GM19438 (cell line): ENCODE results near the gene KLHL15.
"Not testable (repeated sequence)": the region's sequence is repeated elsewhere in the genome, so short reads cannot be mapped to it uniquely, and the experiment has no call there.

Experiments used
- ATAC-seq: cut with Tn5 transposase; IDR thresholded peaks from one replicate; pipeline ENCODE4 v1.9.1; 2021; ENCODE audit warnings: low read depth; ENCODE audit not compliant: unreplicated experiment

Gene KLHL15

GRCh38 chrX:24027086-24027485, at the start of gene KLHL15:
Gene KLHL15, minus strand, starts transcription at chrX:24027186. Its CDS starts 20,493 bp downstream, at chrX:24006693.
- no peak for ATAC-seq

- ATAC-seq = no peak
Measured at GRCh38 chrX:24069877-24070276, 42.9 kb upstream of the KLHL15 start.

- ATAC-seq = no peak
Measured at GRCh38 chrX:24063488-24063887, 36.5 kb upstream of the KLHL15 start.

GRCh38 chrX:24055043-24055356, 28.0 kb upstream of the KLHL15 start:
- ATAC-seq = peak; percentile 9

GRCh38 chrX:24054182-24055042, 27.4 kb upstream of the KLHL15 start, which contains the start of gene EIF2S3:
Gene EIF2S3, plus strand, starts transcription at chrX:24054956. Its CDS starts 13 bp downstream, at chrX:24054969.
- ATAC-seq = peak; percentile 87

- not testable (repeated sequence) for ATAC-seq
Measured at GRCh38 chrX:24050522-24051318, 23.7 kb upstream of the KLHL15 start.

- not testable (repeated sequence) for ATAC-seq
Measured at GRCh38 chrX:24049643-24050042, 22.7 kb upstream of the KLHL15 start.

GRCh38 chrX:24046060-24046459, 19.1 kb upstream of the KLHL15 start:
- ATAC-seq = not testable (repeated sequence)

- no peak for ATAC-seq
Measured at GRCh38 chrX:24037729-24038128, 10.7 kb upstream of the KLHL15 start.

- ATAC-seq = no peak
Measured at GRCh38 chrX:24034485-24034884, 7.5 kb upstream of the KLHL15 start.

- no peak for ATAC-seq
Measured at GRCh38 chrX:24030597-24030996, 3.6 kb upstream of the KLHL15 start.

- no peak for ATAC-seq
Measured at GRCh38 chrX:24027985-24028384, 999 bp upstream of the KLHL15 start.

- no peak for ATAC-seq
Measured at GRCh38 chrX:24026432-24026831, 554 bp downstream of the KLHL15 start.

GRCh38 chrX:24025741-24026403, 1.1 kb downstream of the KLHL15 start:
- ATAC-seq = peak; percentile 28

GRCh38 chrX:24024819-24025740, 1.9 kb downstream of the KLHL15 start:
- peak; percentile 79 for ATAC-seq

GRCh38 chrX:24023972-24024669, 2.9 kb downstream of the KLHL15 start:
- ATAC-seq = no peak

GRCh38 chrX:24023544-24023943, 3.4 kb downstream of the KLHL15 start:
- no peak for ATAC-seq

GRCh38 chrX:24020306-24020876, 6.6 kb downstream of the KLHL15 start:
- ATAC-seq = no peak

- ATAC-seq = no peak
Measured at GRCh38 chrX:24019448-24019847, 7.5 kb downstream of the KLHL15 start.
